Activated naive CD4-positive, alpha-beta T cell treated with anti-CD3 and anti-CD28 coated beads for 36 hours (primary cell): ENCODE data around the gene DYNC2H1. TPM values are rescaled to one million over a fixed set of nuclear protein-coding genes. Genes with fewer than 3 reads are reported as not detected.

Experiments used
- CTCF ChIA-PET: fragments of 350-600 bp; sonication (Branson Sonifier 250); formaldehyde crosslinking; loops from one replicate; lab custom pipeline; 2021; ENCODE audit warnings: antibody characterized with exemption; lab: Charles Lee
- DNase-seq: peaks from one replicate; pipeline ENCODE4 v3.0.0-alpha.2; 2020
- H3K27ac Mint-ChIP-seq: one replicate; pipeline ENCODE4 v1.8.0; 2021; ENCODE audit warnings: mild to moderate bottlenecking, mixed read lengths
- H3K27me3 Mint-ChIP-seq: one replicate; pipeline ENCODE4 v1.8.0; 2021; ENCODE audit warnings: low read depth, mixed read lengths
- H3K36me3 Mint-ChIP-seq: one replicate; pipeline ENCODE4 v1.8.0; 2021; ENCODE audit warnings: low read depth, mixed read lengths
- H3K4me1 Mint-ChIP-seq: one replicate; pipeline ENCODE4 v1.8.0; 2021; ENCODE audit warnings: low read depth, mixed read lengths
- H3K4me3 Mint-ChIP-seq: one replicate; pipeline ENCODE4 v1.8.0; 2021; ENCODE audit warnings: mild to moderate bottlenecking, moderate library complexity, mixed read lengths
- H3K9me3 Mint-ChIP-seq: one replicate; pipeline ENCODE4 v1.8.0; 2021; ENCODE audit warnings: mixed read lengths
- intact Hi-C: fragments of 100-400 bp; cut with micrococcal nuclease; formaldehyde crosslinking; loops from one replicate; pipeline ENCODE4 v1.15.1; 2023
- total RNA-seq, 2 experiments: library from RNA; stranded (reverse); gene quantifications; one replicate each; pipeline ENCODE4 v1.2.3, GENCODE V29; 2021

DYNC2H1 gene
- total RNA-seq, 2 experiments from 2014 or later, result 1.9 to 2.8 TPM

DNA sequence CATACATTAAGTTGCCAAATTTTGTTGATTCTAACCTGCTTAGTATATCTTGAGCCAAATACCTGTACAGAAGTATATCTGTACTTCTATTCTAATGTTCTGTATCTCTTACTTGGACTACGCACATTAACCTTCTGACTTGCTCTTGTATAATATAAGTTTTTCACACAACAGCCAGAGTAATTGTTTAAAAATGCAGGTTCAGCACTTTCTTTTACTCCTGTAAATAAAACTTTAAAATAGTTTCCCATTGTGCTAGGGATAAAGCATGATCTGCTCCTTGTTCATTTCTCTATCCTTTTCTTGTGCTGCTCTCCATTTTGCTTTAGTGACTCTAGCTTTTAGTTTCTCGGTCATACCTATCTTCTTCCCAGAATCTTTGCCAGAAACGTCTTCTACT is 48.3 kb downstream of the DYNC2H1 start:
- intact Hi-C loops, result no loop called here
- no peak for DNase-seq
- CTCF ChIA-PET, result interaction anchor here (2.5 kb wide), 1 partner anchor 49 kb away, joined by 7 read pairs; the partner anchor contains the start of gene DYNC2H1
- Mint-ChIP-seq H3K36me3 (no peaks in the 10 kb centered on the region), H3K27ac (no peak overlapping the region), H3K4me3 (no peak overlapping the region), H3K9me3 (no peaks in the 10 kb centered on the region), H3K4me1 (no peaks in the 10 kb centered on the region), H3K27me3 (no peaks in the 10 kb centered on the region)

DNA sequence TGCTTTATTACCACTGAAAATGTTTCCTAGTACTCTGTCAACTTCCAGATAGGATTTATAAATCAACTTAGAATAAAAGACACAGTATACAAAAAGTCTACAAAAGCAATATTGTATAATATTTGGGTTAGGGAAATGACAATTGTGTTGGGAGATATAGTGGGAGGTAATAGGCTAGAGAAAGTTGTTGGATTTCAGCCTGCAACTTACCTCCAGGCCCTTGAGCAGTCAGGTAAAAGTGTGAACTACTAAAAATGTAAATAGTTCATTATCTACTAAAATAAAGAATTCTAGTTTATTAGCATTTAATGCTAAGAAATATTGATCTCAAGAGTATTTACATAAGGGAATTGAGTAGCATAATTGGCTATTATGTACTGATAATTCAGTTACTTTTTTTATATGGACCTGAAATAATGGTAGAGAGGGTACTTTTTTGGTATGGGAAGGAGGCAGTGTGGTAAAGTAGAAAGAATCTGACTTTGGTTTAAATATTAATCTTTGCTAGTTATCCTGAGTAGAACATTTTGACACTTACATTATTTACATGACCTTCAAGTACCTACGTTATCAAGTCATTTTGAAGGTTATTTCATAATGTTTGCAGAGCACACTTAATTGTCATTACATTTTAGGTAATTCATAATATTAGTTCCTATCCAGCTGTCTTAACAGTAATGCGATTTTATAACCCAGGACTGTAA is 55.0 kb downstream of the DYNC2H1 start:
- CTCF ChIA-PET, result interaction anchor here (0.7 kb wide), 1 partner anchor 94 kb away, joined by 3 read pairs; no protein-coding TSS in a partner anchor

GRCh38 chr11:103167166-103167565 is 57.9 kb downstream of the DYNC2H1 start:
- intact Hi-C loops, result no loop called here
- CTCF ChIA-PET, result no interaction called here
- Mint-ChIP-seq H3K27ac (no peak overlapping the region), H3K9me3 (no peaks in the 10 kb centered on the region), H3K27me3 (no peaks in the 10 kb centered on the region), H3K4me3 (no peak overlapping the region), H3K36me3 (no peaks in the 10 kb centered on the region), H3K4me1 (no peaks in the 10 kb centered on the region)
- DNase-seq, result no peak

More for the DNA sequence above, 55.0 kb downstream of the DYNC2H1 start:
- Mint-ChIP-seq H3K36me3 (no peaks in the 10 kb centered on the region), H3K9me3 (no peaks in the 10 kb centered on the region), H3K4me1 (no peaks in the 10 kb centered on the region), H3K27me3 (no peaks in the 10 kb centered on the region), H3K4me3 (no peak overlapping the region), H3K27ac (no peak overlapping the region)
- intact Hi-C loops, result no loop called here
- no peak for DNase-seq

DNA sequence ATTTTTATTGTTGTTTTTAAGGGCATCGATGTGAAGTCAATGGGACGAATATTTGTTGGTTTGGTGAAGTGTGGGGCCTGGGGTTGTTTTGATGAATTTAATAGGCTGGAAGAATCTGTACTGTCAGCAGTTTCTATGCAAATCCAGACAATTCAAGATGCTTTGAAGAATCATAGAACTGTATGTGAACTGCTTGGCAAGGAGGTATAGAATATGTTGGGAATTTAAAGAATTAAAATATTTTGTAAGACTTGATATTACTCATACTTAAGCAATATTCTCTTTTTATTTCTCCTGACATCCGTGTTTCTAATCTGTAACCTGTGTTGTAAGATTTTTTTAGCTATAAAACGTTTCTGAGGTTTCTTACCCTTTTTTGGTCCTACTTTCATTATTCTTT is 61.6 kb downstream of the DYNC2H1 start:
- Mint-ChIP-seq H3K9me3 (no peaks in the 10 kb centered on the region), H3K27me3 (no peaks in the 10 kb centered on the region), H3K4me1 (no peaks in the 10 kb centered on the region), H3K36me3 (no peaks in the 10 kb centered on the region), H3K4me3 (no peak overlapping the region), H3K27ac (no peak overlapping the region)
- CTCF ChIA-PET, result no interaction called here
- intact Hi-C loops, result no loop called here
- no peak for DNase-seq

- Mint-ChIP-seq H3K9me3 (no peaks in the 10 kb centered on the region), H3K27me3 (no peaks in the 10 kb centered on the region), H3K4me1 (no peaks in the 10 kb centered on the region), H3K4me3 (no peak overlapping the region), H3K36me3 (peaks cover 2% of the 10 kb centered on the region), H3K27ac (no peak overlapping the region)
- intact Hi-C loops, result no loop called here
- CTCF ChIA-PET, result no interaction called here
- DNase-seq, result no peak
Observed at GRCh38 chr11:103175461-103176129, 66.4 kb downstream of the DYNC2H1 start.

GRCh38 chr11:103183981-103184611 is 74.9 kb downstream of the DYNC2H1 start:
- Mint-ChIP-seq H3K27ac (no peak overlapping the region), H3K9me3 (no peaks in the 10 kb centered on the region), H3K4me3 (no peak overlapping the region), H3K4me1 (peaks cover 3% of the 10 kb centered on the region), H3K27me3 (no peaks in the 10 kb centered on the region), H3K36me3 (no peaks in the 10 kb centered on the region)
- intact Hi-C loops, result loop anchor here (10.0 kb wide), 1 partner anchor 269 kb away; no protein-coding TSS in a partner anchor
- DNase-seq, result no peak
- CTCF ChIA-PET, result no interaction called here

- intact Hi-C loops, result loop anchor here (1.0 kb wide), 1 partner anchor 399 kb away; no protein-coding TSS in a partner anchor
- H3K36me3 Mint-ChIP-seq, result no peaks in the 10 kb centered on the region
Observed at GRCh38 chr11:103202048-103202651, 92.9 kb downstream of the DYNC2H1 start.

DNA sequence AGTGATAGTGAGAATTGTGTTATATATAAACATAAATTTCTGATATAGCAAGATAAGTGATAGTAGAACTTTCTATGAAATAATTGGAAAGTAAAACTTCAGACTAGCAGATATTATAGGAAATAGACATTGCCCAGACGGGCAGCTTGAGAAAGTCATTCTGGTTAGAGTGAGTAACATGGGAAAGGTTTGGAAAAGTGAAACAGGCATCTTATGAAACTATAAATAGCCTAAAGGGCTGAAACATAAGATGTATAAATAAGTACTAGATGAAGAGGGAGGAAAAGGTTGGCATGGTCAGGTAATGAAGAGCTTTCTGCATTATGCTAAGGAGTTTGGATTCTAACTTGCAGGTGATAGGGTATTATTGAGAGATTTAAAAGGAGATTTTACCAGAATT is 101.3 kb downstream of the DYNC2H1 start:
- intact Hi-C loops, result no loop called here
- Mint-ChIP-seq H3K27me3 (no peaks in the 10 kb centered on the region), H3K4me3 (no peak overlapping the region), H3K36me3 (no peaks in the 10 kb centered on the region), H3K9me3 (no peaks in the 10 kb centered on the region), H3K27ac (no peak overlapping the region), H3K4me1 (no peaks in the 10 kb centered on the region)
- CTCF ChIA-PET, result interaction anchor here (1.1 kb wide), 1 partner anchor 9 kb away, joined by 3 read pairs; no protein-coding TSS in a partner anchor
- no peak for DNase-seq

More at GRCh38 chr11:103202048-103202651, 92.9 kb downstream of the DYNC2H1 start:
- Mint-ChIP-seq H3K4me1 (no peaks in the 10 kb centered on the region), H3K4me3 (no peak overlapping the region), H3K27ac (no peak overlapping the region), H3K27me3 (no peaks in the 10 kb centered on the region), H3K9me3 (no peaks in the 10 kb centered on the region)
- no peak for DNase-seq
- CTCF ChIA-PET, result interaction anchor here (0.6 to 1.2 kb wide), 3 partner anchors 8 to 288 kb away, joined by 3 read pairs; no protein-coding TSS in a partner anchor

DNA sequence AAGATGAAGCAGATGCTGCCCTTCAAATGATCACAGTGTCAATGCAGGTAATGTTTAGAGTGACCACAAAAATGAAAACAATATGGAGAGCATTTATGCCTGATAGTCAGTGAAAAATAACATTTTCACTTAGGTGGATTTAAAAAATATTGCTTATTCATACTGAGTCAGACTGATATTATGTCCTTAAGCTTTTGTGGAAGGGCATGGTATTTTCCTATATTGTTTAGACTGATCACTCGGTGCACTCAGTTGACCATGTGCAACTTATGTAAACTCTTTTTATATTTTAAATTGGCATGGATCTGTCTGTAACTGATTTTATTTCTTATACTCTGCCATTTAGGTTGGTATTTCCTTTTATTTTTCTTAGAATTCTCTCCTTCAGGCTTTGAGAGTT is 106.6 kb downstream of the DYNC2H1 start:
- H3K9me3 Mint-ChIP-seq, result no peaks in the 10 kb centered on the region
- no peak overlapping the region for H3K27ac Mint-ChIP-seq
- H3K4me1 Mint-ChIP-seq, result no peaks in the 10 kb centered on the region
- no peak overlapping the region for H3K4me3 Mint-ChIP-seq
- DNase-seq, result no peak
- CTCF ChIA-PET, result no interaction called here
- no peaks in the 10 kb centered on the region for H3K36me3 Mint-ChIP-seq
- intact Hi-C loops, result no loop called here
- no peaks in the 10 kb centered on the region for H3K27me3 Mint-ChIP-seq

DNA sequence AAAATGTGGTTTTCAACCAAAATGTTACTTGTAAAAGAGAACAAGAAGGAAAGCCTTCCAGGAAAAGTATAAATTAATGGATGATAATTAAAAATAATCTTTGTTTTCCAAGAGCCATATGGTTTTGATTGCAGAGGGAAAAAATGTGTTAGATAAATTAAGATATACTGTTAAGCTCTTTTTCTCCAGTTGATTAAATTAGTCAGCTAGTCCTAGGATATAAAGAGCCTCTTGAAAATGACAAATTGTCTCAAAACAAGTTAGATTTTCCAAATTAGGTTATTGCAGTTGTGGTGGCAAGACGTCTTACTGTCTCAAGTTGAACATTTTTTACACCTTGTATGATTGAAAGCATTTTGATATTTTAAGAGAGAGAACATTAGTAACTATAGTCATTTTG is 110.9 kb downstream of the DYNC2H1 start:
- CTCF ChIA-PET, result no interaction called here
- H3K4me1 Mint-ChIP-seq, result no peaks in the 10 kb centered on the region
- H3K27me3 Mint-ChIP-seq, result no peaks in the 10 kb centered on the region
- no peak overlapping the region for H3K4me3 Mint-ChIP-seq
- DNase-seq, result no peak
- H3K9me3 Mint-ChIP-seq, result no peaks in the 10 kb centered on the region
- peaks cover 2% of the 10 kb centered on the region for H3K36me3 Mint-ChIP-seq
- H3K27ac Mint-ChIP-seq, result no peak overlapping the region
- intact Hi-C loops, result no loop called here

GRCh38 chr11:103222806-103223205 is 113.6 kb downstream of the DYNC2H1 start:
- Mint-ChIP-seq H3K27me3 (no peaks in the 10 kb centered on the region), H3K4me1 (no peaks in the 10 kb centered on the region), H3K4me3 (no peak overlapping the region), H3K36me3 (peaks cover 3% of the 10 kb centered on the region), H3K9me3 (no peaks in the 10 kb centered on the region), H3K27ac (no peak overlapping the region)
- no peak for DNase-seq
- CTCF ChIA-PET, result no interaction called here
- intact Hi-C loops, result no loop called here

- H3K36me3 Mint-ChIP-seq, result peaks cover 3% of the 10 kb centered on the region
- DNase-seq, result no peak
- CTCF ChIA-PET, result interaction anchor here (0.5 kb wide), 1 partner anchor 12 kb away, joined by 3 read pairs; no protein-coding TSS in a partner anchor
- no peak overlapping the region for H3K4me3 Mint-ChIP-seq
- no peaks in the 10 kb centered on the region for H3K9me3 Mint-ChIP-seq
- no peaks in the 10 kb centered on the region for H3K27me3 Mint-ChIP-seq
- no peaks in the 10 kb centered on the region for H3K4me1 Mint-ChIP-seq
- intact Hi-C loops, result no loop called here
- H3K27ac Mint-ChIP-seq, result no peak overlapping the region
Observed at GRCh38 chr11:103228807-103229206, 119.6 kb downstream of the DYNC2H1 start.
